ENCODE data around the gene ZDHHC18. TPM values are rescaled to one million over a fixed set of nuclear protein-coding genes. Genes with fewer than 3 reads are reported as not detected.
A peak's percentile ranks its signal among the peaks of the same experiment; 100 is the strongest.
"Not testable (repeated sequence)": the region's sequence is repeated elsewhere in the genome, so short reads cannot be mapped to it uniquely, and the experiment has no call there.

Gene ZDHHC18
- polyA plus RNA-seq, 12 donors: 14.5 to 32.9 (median 18.0) TPM; not detected in 1

GRCh38 chr1:26788836-26789611 lies 37.5 kb upstream of the ZDHHC18 start:
- DNase-seq: peak; percentile 90

DNA sequence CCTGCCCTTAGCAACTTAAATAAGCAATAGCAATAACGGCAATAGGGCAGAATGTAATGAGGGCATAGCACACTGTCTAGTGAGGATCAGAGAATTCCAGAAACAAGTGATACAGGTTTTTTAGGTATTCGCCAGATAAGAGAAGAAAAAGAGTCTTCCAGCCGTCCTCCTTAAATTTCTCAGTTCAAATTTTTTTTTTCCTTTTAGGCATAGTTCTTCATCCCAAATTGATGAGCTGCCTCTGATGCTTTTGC lies 36.9 kb upstream of the ZDHHC18 start:
- DNase-seq: no peak

DNA sequence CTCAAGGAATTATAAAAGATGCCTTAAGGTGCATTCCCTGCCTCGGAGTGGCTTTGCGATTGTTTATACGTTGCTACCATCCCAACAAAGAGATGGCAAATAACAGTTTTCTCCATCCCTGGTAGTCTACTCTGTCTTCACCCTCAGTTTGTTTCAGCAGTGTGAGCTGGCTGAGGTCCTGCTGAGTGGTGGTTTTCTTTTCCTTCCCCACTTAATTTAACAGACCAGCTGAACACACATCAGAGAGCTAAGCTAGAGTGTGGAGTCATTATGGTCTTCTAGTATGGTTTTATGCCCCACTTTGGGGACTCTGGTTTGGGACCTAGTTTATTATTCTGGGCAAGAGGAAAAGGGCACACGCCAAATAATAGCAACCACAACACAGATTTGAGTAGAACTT lies 36.6 kb upstream of the ZDHHC18 start:
- DNase-seq: no peak

DNA sequence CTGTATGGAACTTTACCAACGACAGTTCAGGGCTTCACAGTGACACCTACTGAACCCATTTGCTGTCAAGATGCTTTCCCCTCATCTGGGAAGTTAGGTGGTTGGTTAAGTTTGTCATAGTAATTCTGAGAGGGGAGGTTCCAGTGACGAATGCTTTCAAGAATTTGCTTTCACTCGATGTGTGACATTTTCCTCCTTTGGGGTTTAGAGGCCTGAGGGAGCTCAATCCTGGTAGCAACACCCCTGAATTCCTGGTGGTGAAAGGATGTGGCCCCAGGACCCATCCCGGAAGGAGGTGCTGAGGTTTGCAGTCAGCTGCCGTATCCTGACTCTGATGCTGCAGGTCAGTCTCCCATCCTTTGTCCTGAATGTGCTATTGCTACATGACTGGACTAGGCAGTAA lies 35.9 kb upstream of the ZDHHC18 start:
- DNase-seq: no peak

DNA sequence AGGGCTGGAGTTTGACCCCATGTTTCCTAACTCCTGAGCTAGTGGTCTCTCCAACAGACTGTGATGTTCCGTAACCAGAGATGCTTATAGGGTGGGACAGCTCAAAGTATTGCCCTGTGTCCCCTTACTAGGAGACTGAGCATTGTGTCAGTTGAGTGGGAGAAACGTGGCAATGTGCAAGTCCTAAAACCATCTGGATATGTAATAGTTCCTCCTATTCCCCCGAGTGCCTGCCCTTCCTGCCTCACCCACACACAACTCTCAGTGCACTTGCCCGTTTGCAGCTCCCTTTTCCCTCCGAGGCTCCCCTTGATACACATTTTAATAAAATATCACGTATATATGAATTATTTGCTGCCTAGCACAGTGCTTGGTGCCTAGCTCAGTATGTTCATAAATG lies 35.3 kb upstream of the ZDHHC18 start:
- no peak for DNase-seq

DNA sequence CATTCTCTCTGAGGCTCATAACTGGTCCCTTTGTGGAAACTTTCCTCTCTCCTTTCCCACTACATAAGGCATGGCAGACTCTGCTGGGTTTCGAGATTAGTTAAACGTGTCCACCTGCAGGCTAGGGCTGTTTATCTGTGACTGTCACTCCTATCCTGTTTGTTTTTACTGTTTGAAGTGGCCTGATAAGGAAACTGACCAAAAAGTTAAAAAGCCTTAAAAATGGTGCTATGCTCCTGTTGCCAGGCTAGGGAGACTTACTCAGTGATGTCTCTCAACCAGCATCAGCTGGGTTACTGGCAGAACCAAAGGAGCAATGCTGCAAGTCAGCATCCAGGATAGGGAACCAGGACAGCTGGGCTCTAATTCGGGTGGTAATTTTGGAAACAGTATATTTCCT lies 34.9 kb upstream of the ZDHHC18 start:
- no peak for DNase-seq

DNA sequence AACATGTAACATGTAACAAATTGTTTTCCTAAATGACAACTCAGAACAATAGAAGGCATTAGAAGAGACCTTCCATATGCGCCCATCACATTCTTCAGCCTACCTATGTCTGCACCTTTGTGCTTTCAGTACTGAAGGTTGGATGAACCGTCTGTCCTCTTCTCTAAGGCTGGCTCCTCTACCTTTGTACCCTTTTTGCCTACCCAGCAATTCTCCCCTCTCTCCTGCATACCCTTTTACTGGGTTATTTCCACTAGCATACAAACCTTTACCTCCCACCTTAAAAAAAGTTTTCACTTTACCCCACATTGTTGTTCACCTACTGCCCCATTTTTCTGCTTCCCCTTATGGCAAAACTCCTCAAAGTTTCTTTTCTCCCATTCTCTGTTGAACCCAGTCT lies 33.6 kb upstream of the ZDHHC18 start:
- no peak for DNase-seq

DNA sequence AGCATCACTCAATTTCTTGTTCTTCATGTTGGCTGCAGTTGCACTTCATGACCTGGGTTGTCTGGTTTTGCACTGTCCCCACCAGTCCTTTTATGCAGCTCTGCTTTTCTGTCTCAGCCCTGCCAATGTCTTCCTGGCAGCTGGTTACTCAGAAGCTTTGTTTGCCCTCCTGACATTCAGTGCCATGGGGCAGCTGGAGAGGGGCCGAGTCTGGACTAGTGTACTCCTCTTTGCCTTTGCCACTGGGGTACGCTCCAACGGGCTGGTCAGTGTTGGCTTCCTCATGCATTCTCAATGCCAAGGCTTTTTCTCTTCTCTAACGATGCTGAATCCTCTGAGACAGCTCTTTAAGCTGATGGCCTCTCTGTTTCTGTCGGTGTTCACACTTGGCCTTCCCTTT lies 32.1 kb upstream of the ZDHHC18 start:
- no peak for DNase-seq

DNA sequence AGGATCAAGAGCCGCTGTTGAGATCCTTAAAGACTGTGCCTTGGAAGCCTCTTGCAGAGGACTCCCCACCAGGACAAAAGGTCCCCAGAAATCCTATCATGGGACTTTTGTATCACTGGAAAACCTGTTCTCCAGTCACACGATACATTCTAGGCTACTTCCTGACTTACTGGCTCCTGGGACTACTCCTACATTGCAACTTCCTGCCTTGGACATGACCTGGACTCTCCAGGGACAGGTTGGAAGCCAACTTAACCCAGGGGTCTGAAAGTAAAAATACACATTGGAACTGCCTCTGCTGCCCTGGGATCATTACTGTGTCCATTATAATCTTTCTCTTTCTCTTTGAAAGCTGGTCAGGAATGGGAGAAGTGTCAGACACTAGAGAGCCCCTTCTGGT lies 28.9 kb upstream of the ZDHHC18 start:
- no peak for DNase-seq

- DNase-seq: peak; percentile 64
Observed at GRCh38 chr1:26799479-26800142, 26.9 kb upstream of the ZDHHC18 start.

GRCh38 chr1:26803932-26804331 lies 22.6 kb upstream of the ZDHHC18 start:
- not testable (repeated sequence) for DNase-seq

DNA sequence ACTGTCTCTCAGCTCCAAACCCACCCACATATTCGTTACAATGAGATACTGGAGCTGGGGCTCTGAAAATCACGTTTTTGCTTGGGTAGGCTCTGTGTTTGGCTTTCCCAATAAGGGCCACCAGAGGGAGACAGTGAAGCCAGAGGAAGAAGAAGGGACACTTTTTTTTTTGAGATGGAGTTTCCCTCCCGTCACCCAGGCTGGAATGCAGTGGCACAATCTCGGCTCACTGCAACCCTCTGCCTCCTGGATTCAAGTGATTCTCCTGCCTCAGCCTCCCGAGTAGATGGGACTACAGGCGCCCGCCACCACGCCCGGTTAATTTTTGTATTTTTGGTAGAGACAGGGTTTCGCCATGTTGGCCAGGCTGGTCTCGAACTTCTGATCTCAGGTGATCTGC lies 16.4 kb upstream of the ZDHHC18 start:
- DNase-seq: not testable (repeated sequence)

- DNase-seq: no peak
Observed at GRCh38 chr1:26811057-26811456, 15.4 kb upstream of the ZDHHC18 start.

- no peak for DNase-seq
Observed at GRCh38 chr1:26811708-26812107, 14.8 kb upstream of the ZDHHC18 start.

DNA sequence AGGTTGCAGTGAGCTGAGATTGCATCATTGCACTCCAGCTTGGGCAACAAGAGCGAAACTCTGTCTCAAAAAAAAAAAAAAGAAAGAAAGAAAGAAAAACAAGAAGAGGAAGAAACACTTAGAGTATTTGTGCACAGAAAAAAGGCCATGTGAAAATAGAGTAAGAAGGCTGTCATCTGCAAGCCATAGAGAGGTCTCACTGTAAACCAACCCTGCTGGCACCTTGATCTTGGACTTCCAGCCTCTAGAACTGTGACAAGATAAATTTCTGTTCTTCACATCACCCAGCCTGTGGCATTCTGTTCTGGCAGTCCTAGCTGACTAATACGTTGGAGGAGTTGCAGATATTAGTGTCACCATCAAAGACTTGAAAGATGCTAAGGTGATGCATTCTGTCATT lies 12.1 kb upstream of the ZDHHC18 start:
- DNase-seq: no peak

- DNase-seq: no peak
Observed at GRCh38 chr1:26814893-26815292, 11.6 kb upstream of the ZDHHC18 start.

- no peak for DNase-seq
Observed at GRCh38 chr1:26820784-26821269, 5.7 kb upstream of the ZDHHC18 start.

GRCh38 chr1:26822737-26823395 lies 3.6 kb upstream of the ZDHHC18 start:
- DNase-seq: no peak

GRCh38 chr1:26824731-26825130 lies 1.8 kb upstream of the ZDHHC18 start:
- DNase-seq: no peak

- no peak for DNase-seq
Observed at GRCh38 chr1:26827106-26827604, 667 bp downstream of the ZDHHC18 start.

GRCh38 chr1:26827663-26828062 lies 1.2 kb downstream of the ZDHHC18 start:
- peak; percentile 12 for DNase-seq

- DNase-seq: no peak
Observed at GRCh38 chr1:26828411-26828991, 2.0 kb downstream of the ZDHHC18 start.
